Measurements from ENCODE around the gene BMPR1A. TPM values are rescaled to one million over a fixed set of nuclear protein-coding genes. Genes with fewer than 3 reads are reported as not detected.

The BMPR1A gene
- total and polyA plus RNA-seq, 4 donors = 3.8 to 66.2 (median 19.7) TPM

DNA sequence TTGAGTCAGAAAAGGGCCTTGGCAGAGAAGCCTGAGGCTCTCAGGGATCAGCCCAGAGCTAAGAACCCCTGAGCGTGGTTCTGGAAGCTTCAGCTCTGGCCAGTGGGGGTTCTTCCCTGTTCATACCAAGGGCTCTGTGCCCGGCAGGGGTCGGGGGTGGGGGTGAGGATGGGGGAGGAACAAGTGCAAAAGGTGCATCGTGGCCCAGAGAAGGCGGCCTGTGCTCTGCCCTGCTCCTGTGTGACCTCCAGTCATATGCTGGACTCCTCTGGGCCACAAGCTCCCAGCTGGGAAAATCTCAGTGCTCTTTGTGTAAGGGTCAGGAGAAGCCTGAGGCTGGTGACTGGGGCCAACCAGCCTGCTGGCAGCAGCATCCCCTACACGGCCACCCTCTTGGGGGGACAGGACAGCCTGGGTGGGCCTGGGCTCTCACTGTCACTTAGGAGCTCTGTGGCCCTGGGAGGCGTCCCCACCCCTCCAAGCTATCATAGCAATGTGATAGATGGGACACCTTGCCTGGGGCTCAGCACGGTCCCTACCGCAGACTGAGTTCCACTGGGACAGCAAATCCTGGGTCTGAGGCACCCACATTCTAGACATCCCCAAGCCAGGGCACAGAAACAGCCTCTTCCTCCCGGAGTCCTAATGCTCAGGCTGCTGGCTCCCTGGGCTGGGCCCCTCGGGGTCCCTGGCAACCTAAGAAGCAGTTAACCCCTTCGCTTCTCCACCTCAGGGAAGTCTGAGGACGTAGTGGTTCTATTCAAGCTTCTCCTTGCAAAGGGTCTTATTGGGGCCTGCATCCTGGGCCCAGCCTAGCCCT, 198.5 kb downstream of the BMPR1A start:
- peak overlapping the region in 1 of 2 donors; percentile 32 for H3K9ac ChIP-seq (ENCODE audit: insufficient read depth in 1 of 2, low read length in 2 of 2)
- no peaks in the 10 kb centered on the region for H3K36me3 ChIP-seq (ENCODE audit: control insufficient read depth in 4 of 4, insufficient read depth in 4 of 4, low read length in 4 of 4)
- ATAC-seq (ENCODE audit: insufficient read depth, low FRiP score) (no peak), DNase-seq (peak in 1 of 3 donors; percentile 14)
- H3K9me3 ChIP-seq (ENCODE audit: control insufficient read depth in 4 of 4, insufficient read depth in 3 of 4, low read length in 3 of 4) = peaks cover 0 to 4% (median 0%) of the 10 kb centered on the region in 4 donors
- TF ChIP-seq, protein P1, sequence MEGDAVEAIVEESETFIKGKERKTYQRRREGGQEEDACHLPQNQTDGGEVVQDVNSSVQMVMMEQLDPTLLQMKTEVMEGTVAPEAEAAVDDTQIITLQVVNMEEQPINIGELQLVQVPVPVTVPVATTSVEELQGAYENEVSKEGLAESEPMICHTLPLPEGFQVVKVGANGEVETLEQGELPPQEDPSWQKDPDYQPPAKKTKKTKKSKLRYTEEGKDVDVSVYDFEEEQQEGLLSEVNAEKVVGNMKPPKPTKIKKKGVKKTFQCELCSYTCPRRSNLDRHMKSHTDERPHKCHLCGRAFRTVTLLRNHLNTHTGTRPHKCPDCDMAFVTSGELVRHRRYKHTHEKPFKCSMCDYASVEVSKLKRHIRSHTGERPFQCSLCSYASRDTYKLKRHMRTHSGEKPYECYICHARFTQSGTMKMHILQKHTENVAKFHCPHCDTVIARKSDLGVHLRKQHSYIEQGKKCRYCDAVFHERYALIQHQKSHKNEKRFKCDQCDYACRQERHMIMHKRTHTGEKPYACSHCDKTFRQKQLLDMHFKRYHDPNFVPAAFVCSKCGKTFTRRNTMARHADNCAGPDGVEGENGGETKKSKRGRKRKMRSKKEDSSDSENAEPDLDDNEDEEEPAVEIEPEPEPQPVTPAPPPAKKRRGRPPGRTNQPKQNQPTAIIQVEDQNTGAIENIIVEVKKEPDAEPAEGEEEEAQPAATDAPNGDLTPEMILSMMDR (IDR thresholded peaks at IDR 0.05; ENCODE audit: control extremely low read depth, extremely low read depth) = no peak
- WGBS, 2 donors = 63 to 75% methylated on average over 13 of the region's 13 CpGs
- H3K27ac ChIP-seq (ENCODE audit: low read depth in 1 of 2, low read length in 1 of 2) = peak overlapping the region; percentile 73 to 90
- H3K4me1 ChIP-seq (ENCODE audit: control insufficient read depth in 5 of 5, insufficient read depth in 5 of 5, low read length in 5 of 5) = peaks cover 0 to 52% (median 36%) of the 10 kb centered on the region in 5 donors
- H3K4me3 ChIP-seq = no peak overlapping the region
- no peaks in the 10 kb centered on the region for H3K27me3 ChIP-seq (ENCODE audit: control insufficient read depth in 3 of 3, insufficient read depth in 3 of 3, low read length in 2 of 3)

DNA sequence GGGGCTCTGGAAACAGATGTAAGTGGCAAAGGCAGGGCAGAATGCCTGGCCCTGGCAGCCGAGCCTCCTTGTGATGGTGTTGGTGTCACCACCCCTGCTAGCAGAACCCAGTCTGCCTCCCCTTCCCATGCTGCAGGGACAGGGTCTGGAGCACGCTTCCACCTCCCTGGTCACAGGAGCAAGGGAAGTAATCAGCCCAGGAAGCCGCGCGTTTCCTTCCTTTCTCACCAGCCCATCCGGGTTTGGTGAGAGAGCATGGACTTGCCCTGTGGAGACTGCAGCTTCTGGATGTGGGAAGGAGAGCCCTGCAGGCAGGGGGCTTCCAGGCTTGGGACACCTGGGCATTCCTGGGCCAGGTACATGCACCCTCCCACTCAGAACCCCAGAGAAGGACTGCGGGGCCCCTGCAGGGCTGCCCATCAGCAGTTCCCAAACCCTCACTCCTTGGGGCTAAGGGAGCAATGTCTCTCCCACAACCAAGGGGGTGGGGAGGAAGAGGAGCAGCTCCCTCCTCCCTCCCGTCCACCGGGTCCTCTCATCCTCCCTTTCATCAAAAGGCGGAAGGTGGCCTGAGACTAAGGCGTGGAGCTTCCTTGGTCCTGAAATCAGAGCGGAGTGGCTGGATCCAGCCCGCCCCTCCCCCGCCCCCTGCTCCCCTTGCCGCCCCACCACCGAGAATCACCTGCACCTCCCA, 199.2 kb downstream of the BMPR1A start:
- Histone ChIP-seq H3K4me3 (peak overlapping the region; percentile 7), H3K9ac (ENCODE audit: insufficient read depth in 1 of 2, low read length in 2 of 2) (peak overlapping the region in 1 of 2 donors; percentile 0), H3K4me1 (ENCODE audit: control insufficient read depth in 5 of 5, insufficient read depth in 5 of 5, low read length in 5 of 5) (peaks cover 0 to 52% (median 41%) of the 10 kb centered on the region in 5 donors), H3K27me3 (ENCODE audit: control insufficient read depth in 3 of 3, insufficient read depth in 3 of 3, low read length in 2 of 3) (no peaks in the 10 kb centered on the region), H3K9me3 (ENCODE audit: control insufficient read depth in 4 of 4, insufficient read depth in 3 of 4, low read length in 3 of 4) (peaks cover 0 to 4% (median 0%) of the 10 kb centered on the region in 4 donors), H3K27ac (ENCODE audit: low read depth in 1 of 2, low read length in 1 of 2) (peak overlapping the region; percentile 84 to 90), H3K36me3 (ENCODE audit: control insufficient read depth in 4 of 4, insufficient read depth in 4 of 4, low read length in 4 of 4) (no peaks in the 10 kb centered on the region)
- TF ChIP-seq, protein P1 (IDR thresholded peaks at IDR 0.05; ENCODE audit: control extremely low read depth, extremely low read depth) = no peak
- WGBS, 2 donors = 48 to 60% methylated on average over 16 of the region's 16 CpGs
- DNase-seq (peak in 2 of 3 donors; percentile 14 to 54), ATAC-seq (ENCODE audit: insufficient read depth, low FRiP score) (no peak)

DNA sequence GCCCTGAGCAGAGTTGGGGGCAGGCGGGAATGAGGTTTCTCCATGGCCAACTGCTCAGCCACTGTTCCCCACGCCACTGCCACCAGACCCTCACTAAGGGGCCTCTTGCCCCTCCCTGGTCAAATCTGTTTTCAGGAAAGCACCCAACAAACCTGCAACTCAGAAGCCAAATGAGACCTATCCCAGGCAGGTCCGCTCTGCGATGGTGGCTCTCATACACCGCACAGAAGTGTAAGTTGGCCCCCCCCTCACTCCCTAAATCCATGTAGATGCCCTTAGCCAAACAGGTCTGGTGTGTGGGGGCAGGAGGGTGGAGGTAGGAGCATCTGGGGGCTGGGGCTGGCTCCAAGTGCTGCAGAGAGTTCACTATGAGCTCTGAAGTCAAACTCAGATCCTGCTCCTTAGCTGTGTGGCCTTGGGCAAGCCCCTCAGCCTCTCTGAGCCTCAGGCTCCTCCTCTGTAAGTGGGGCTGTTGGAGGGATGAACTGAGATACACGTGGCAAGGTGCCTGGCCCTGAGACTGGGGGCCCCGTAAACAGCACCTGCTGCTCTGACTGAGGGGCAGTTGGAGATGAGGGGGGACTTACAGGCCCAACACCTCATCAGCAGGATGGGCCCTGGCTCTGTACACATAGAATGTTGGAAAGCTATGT, 199.9 kb downstream of the BMPR1A start:
- 55 to 57% methylated on average over 7 of the region's 7 CpGs for WGBS, 2 donors
- DNase-seq (peak in 1 of 3 donors; percentile 5), ATAC-seq (ENCODE audit: insufficient read depth, low FRiP score) (no peak)

More for the DNA sequence above, 199.9 kb downstream of the BMPR1A start:
- H3K9me3 ChIP-seq (ENCODE audit: control insufficient read depth in 4 of 4, insufficient read depth in 3 of 4, low read length in 3 of 4) = peaks cover 0 to 4% (median 0%) of the 10 kb centered on the region in 4 donors
- no peaks in the 10 kb centered on the region for H3K36me3 ChIP-seq (ENCODE audit: control insufficient read depth in 4 of 4, insufficient read depth in 4 of 4, low read length in 4 of 4)
- H3K4me1 ChIP-seq (ENCODE audit: control insufficient read depth in 5 of 5, insufficient read depth in 5 of 5, low read length in 5 of 5) = peaks cover 0 to 52% (median 41%) of the 10 kb centered on the region in 5 donors
- peak overlapping the region; percentile 84 to 87 for H3K27ac ChIP-seq (ENCODE audit: low read depth in 1 of 2, low read length in 1 of 2)
- TF ChIP-seq, protein P1 (IDR thresholded peaks at IDR 0.05; ENCODE audit: control extremely low read depth, extremely low read depth) = no peak
- H3K4me3 ChIP-seq = peak overlapping the region; percentile 43
- no peak overlapping the region for H3K9ac ChIP-seq (ENCODE audit: insufficient read depth in 1 of 2, low read length in 2 of 2)
- H3K27me3 ChIP-seq (ENCODE audit: control insufficient read depth in 3 of 3, insufficient read depth in 3 of 3, low read length in 2 of 3) = no peaks in the 10 kb centered on the region
